HepG2 (cell line): Measurements from ENCODE around the gene ZBTB37. TPM values are rescaled to one million over a fixed set of nuclear protein-coding genes. Genes with fewer than 3 reads are reported as not detected.

Source experiments
- AKNA ChIP-seq: sonication (generic); formaldehyde crosslinking; IDR thresholded peaks from 2 replicates; pipeline ENCODE4 v1.4.0; 2020; ENCODE audit warnings: missing genetic modification reagents, borderline replicate concordance
- ATAD3A ChIP-seq: sonication (generic); formaldehyde crosslinking; IDR thresholded peaks from 2 replicates; pipeline ENCODE4 v1.4.0; 2020; ENCODE audit warnings: missing genetic modification reagents
- BRF2 ChIP-seq: sonication (generic); formaldehyde crosslinking; IDR thresholded peaks from 2 replicates; pipeline ENCODE4 v1.8.1; 2022; ENCODE audit warnings: mild to moderate bottlenecking, missing genetic modification reagents
- CBX5 ChIP-seq: sonication (generic); formaldehyde crosslinking; IDR thresholded peaks from 2 replicates; pipeline ENCODE4 v1.4.0; 2020; ENCODE audit warnings: missing genetic modification reagents, borderline replicate concordance
- CHD2 ChIP-seq: IDR thresholded peaks from 2 replicates; pipeline ENCODE4 v1.6.1; 2011; ENCODE audit warnings: low read depth, low read length, improper control_type of control experiment
- ETV6 ChIP-seq: sonication (generic); formaldehyde crosslinking; conservative IDR thresholded peaks from 2 replicates; pipeline ENCODE4 v1.4.0; 2020; ENCODE audit warnings: missing genetic modification reagents
- HIVEP1 ChIP-seq: sonication (generic); formaldehyde crosslinking; IDR thresholded peaks from 2 replicates; pipeline ENCODE4 v1.4.0; 2020; ENCODE audit warnings: mild to moderate bottlenecking, missing genetic modification reagents
- PLRG1 ChIP-seq: fragments of 450-650 bp; conservative IDR thresholded peaks from 2 replicates; pipeline ENCODE4 v1.6.1; 2016
- TMF1 ChIP-seq: sonication (generic); formaldehyde crosslinking; IDR thresholded peaks from 2 replicates; pipeline ENCODE4 v1.8.1; 2022; ENCODE audit warnings: low read depth, missing genetic modification reagents
- ZBED4 ChIP-seq: sonication (generic); formaldehyde crosslinking; IDR thresholded peaks from 2 replicates; pipeline ENCODE4 v1.4.0; 2020; ENCODE audit warnings: missing genetic modification reagents, borderline replicate concordance
- ZNF280B ChIP-seq: sonication (generic); formaldehyde crosslinking; IDR thresholded peaks from 2 replicates; pipeline ENCODE4 v1.5.0; 2020; ENCODE audit warnings: missing genetic modification reagents, mild to moderate bottlenecking, borderline replicate concordance
- ZNF660 ChIP-seq: sonication (generic); formaldehyde crosslinking; IDR thresholded peaks from 2 replicates; pipeline ENCODE4 v1.5.1; 2020; ENCODE audit warnings: mild to moderate bottlenecking, low read depth, missing genetic modification reagents, borderline replicate concordance
- polyA plus RNA-seq, 8 experiments: library from polyadenylated mRNA; depleted of rRNA in 3 of 8; stranded (reverse) in 7 of 8; unstranded in 1 of 8; fragments of >200 nt; fragmentation: Illumina TruSeq in 4 of 8; extraction: Trizol in 4 of 8; gene quantifications; 2 replicates each; pipeline versions ENCODE4 v1.2.1 to v1.2.3, GENCODE V29; 2011 to 2016; ENCODE audit warnings: low read depth in 4 of 8, missing spikeins in 1 of 8, mixed read lengths in 1 of 8; ENCODE audit not compliant: insufficient read depth in 1 of 8
- total RNA-seq, 5 experiments: library from RNA; depleted of rRNA; stranded (reverse); fragments of >200 nt; fragmentation: Illumina TruSeq; extraction: Trizol; gene quantifications; 2 replicates each; pipeline ENCODE4 v1.2.3, GENCODE V29; 2016; ENCODE audit warnings: low read depth in 1 of 5
- TF ChIP-seq, protein P1 (sequence below): sonication (generic); formaldehyde crosslinking; IDR thresholded peaks from 2 replicates; pipeline ENCODE4 v1.5.1; 2020; ENCODE audit warnings: missing genetic modification reagents, mild to moderate bottlenecking, borderline replicate concordance
- TF ChIP-seq, protein P2 (sequence below): sonication (generic); formaldehyde crosslinking; IDR thresholded peaks from 2 replicates; pipeline ENCODE4 v1.8.1; 2023; ENCODE audit warnings: missing genetic modification reagents, inconsistent platforms, borderline replicate concordance

The ZBTB37 gene
- total and polyA plus RNA-seq, 2 of the 13 experiments (the other 11 are each of a cell fraction or from before 2014, with no cell fraction given), result 2.6 to 7.7 TPM

- TF ChIP-seq, protein P1, sequence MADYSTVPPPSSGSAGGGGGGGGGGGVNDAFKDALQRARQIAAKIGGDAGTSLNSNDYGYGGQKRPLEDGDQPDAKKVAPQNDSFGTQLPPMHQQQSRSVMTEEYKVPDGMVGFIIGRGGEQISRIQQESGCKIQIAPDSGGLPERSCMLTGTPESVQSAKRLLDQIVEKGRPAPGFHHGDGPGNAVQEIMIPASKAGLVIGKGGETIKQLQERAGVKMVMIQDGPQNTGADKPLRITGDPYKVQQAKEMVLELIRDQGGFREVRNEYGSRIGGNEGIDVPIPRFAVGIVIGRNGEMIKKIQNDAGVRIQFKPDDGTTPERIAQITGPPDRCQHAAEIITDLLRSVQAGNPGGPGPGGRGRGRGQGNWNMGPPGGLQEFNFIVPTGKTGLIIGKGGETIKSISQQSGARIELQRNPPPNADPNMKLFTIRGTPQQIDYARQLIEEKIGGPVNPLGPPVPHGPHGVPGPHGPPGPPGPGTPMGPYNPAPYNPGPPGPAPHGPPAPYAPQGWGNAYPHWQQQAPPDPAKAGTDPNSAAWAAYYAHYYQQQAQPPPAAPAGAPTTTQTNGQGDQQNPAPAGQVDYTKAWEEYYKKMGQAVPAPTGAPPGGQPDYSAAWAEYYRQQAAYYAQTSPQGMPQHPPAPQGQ (CRISPR knock-in tag), result no peak
- TF ChIP-seq TMF1 (CRISPR knock-in tag), result no peak
- TF ChIP-seq BRF2 (CRISPR knock-in tag), result no peak
- no peak for TF ChIP-seq ZNF660 (CRISPR knock-in tag)
- no peak for TF ChIP-seq PLRG1
- no peak; the same call in 1 of the 2 replicates for TF ChIP-seq ZNF280B
- no peak for TF ChIP-seq ATAD3A (CRISPR knock-in tag)
- TF ChIP-seq, protein P2, sequence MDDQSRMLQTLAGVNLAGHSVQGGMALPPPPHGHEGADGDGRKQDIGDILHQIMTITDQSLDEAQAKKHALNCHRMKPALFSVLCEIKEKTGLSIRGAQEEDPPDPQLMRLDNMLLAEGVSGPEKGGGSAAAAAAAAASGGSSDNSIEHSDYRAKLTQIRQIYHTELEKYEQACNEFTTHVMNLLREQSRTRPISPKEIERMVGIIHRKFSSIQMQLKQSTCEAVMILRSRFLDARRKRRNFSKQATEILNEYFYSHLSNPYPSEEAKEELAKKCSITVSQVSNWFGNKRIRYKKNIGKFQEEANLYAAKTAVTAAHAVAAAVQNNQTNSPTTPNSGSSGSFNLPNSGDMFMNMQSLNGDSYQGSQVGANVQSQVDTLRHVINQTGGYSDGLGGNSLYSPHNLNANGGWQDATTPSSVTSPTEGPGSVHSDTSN (CRISPR knock-in tag), result no peak
- no peak for TF ChIP-seq ETV6 (CRISPR knock-in tag)
- TF ChIP-seq HIVEP1 (CRISPR knock-in tag), result no peak
- TF ChIP-seq CHD2, result no peak
- TF ChIP-seq ZBED4, result no peak
- TF ChIP-seq AKNA (CRISPR knock-in tag), result no peak
- no peak for TF ChIP-seq CBX5
Measured at GRCh38 chr1:173823781-173824314, 44.3 kb upstream of the ZBTB37 start (continued).
